GM18907 (cell line): ENCODE data around the gene TAAR1.
A peak's percentile ranks its signal among the peaks of the same experiment; 100 is the strongest.
"Not testable (repeated sequence)": the region's sequence is repeated elsewhere in the genome, so short reads cannot be mapped to it uniquely, and the experiment has no call there.

Experiments used
- ATAC-seq: cut with Tn5 transposase; IDR thresholded peaks from one replicate; pipeline ENCODE4 v1.9.1; 2021; ENCODE audit warnings: mild to moderate bottlenecking, moderate library complexity; ENCODE audit not compliant: unreplicated experiment

Gene TAAR1

GRCh38 chr6:132659082-132659481 lies at the start of gene TAAR1:
Gene TAAR1 (minus strand): TSS chr6:132659182. CDS start chr6:132646003, 13,179 bp downstream.
- ATAC-seq: no peak

- ATAC-seq: no peak
Observed at GRCh38 chr6:132708771-132709170, 49.8 kb upstream of the TAAR1 start.

GRCh38 chr6:132708002-132708401 lies 49.0 kb upstream of the TAAR1 start:
- ATAC-seq: no peak

GRCh38 chr6:132706756-132707155 lies 47.8 kb upstream of the TAAR1 start:
- ATAC-seq: not testable (repeated sequence)

GRCh38 chr6:132703936-132704335 lies 45.0 kb upstream of the TAAR1 start:
- no peak for ATAC-seq

GRCh38 chr6:132698608-132699007 lies 39.6 kb upstream of the TAAR1 start:
- ATAC-seq: peak; percentile 65

GRCh38 chr6:132695773-132696172 lies 36.8 kb upstream of the TAAR1 start:
- ATAC-seq: no peak

- ATAC-seq: no peak
Observed at GRCh38 chr6:132693478-132693877, 34.5 kb upstream of the TAAR1 start.

- no peak for ATAC-seq
Observed at GRCh38 chr6:132690678-132691077, 31.7 kb upstream of the TAAR1 start.

GRCh38 chr6:132687306-132687705 lies 28.3 kb upstream of the TAAR1 start:
- ATAC-seq: no peak

- ATAC-seq: no peak
Observed at GRCh38 chr6:132686531-132686930, 27.5 kb upstream of the TAAR1 start.

GRCh38 chr6:132685009-132685408 lies 26.0 kb upstream of the TAAR1 start:
- no peak for ATAC-seq

GRCh38 chr6:132684272-132684671 lies 25.3 kb upstream of the TAAR1 start:
- ATAC-seq: no peak

- no peak for ATAC-seq
Observed at GRCh38 chr6:132683543-132683942, 24.6 kb upstream of the TAAR1 start.

- peak; percentile 51 for ATAC-seq
Observed at GRCh38 chr6:132679094-132679493, 20.1 kb upstream of the TAAR1 start.

- no peak for ATAC-seq
Observed at GRCh38 chr6:132675749-132676148, 16.8 kb upstream of the TAAR1 start.

- no peak for ATAC-seq
Observed at GRCh38 chr6:132675002-132675401, 16.0 kb upstream of the TAAR1 start.

- no peak for ATAC-seq
Observed at GRCh38 chr6:132673376-132674094, 14.6 kb upstream of the TAAR1 start.

GRCh38 chr6:132671295-132671694 lies 12.3 kb upstream of the TAAR1 start:
- ATAC-seq: no peak

- peak; percentile 67 for ATAC-seq
Observed at GRCh38 chr6:132669690-132670291, 10.8 kb upstream of the TAAR1 start.

- ATAC-seq: no peak
Observed at GRCh38 chr6:132666118-132666517, 7.1 kb upstream of the TAAR1 start.

GRCh38 chr6:132664309-132665034 lies 5.5 kb upstream of the TAAR1 start:
- no peak for ATAC-seq
